SJSA1 (cell line): ENCODE results near the gene CTNNA2. TPM values are rescaled to one million over a fixed set of nuclear protein-coding genes. Genes with fewer than 3 reads are reported as not detected.

Source experiments
- DNase-seq, 2 experiments: peaks; one replicate each; pipeline ENCODE4 v3.0.0-alpha.2; 2015 to 2020; ENCODE audit warnings: low spot score in 2 of 2, low read depth in 1 of 2
- H3K27ac ChIP-seq: fragments of 250-450 bp; sonication (Bioruptor Pico); 2 replicates; pipeline ENCODE4 v1.5.1; 2020; ENCODE audit warnings: mild to moderate bottlenecking, moderate library complexity
- H3K27me3 ChIP-seq: fragments of 250-450 bp; sonication (Bioruptor Pico); replicated peaks from 2 replicates; pipeline ENCODE4 v1.5.1; 2020; ENCODE audit warnings: mild to moderate bottlenecking, moderate library complexity
- H3K36me3 ChIP-seq: fragments of 250-450 bp; sonication (Bioruptor Pico); 2 replicates; pipeline ENCODE4 v1.5.1; 2020; ENCODE audit warnings: mild to moderate bottlenecking
- H3K4me1 ChIP-seq: fragments of 250-450 bp; sonication (Bioruptor Pico); replicated peaks from 2 replicates; pipeline ENCODE4 v1.6.1; 2021; ENCODE audit warnings: mild to moderate bottlenecking
- H3K4me3 ChIP-seq: fragments of 250-450 bp; sonication (Bioruptor Pico); 2 replicates; pipeline ENCODE4 v1.5.1; 2020; ENCODE audit warnings: mild to moderate bottlenecking
- H3K9me3 ChIP-seq: fragments of 250-450 bp; sonication (Bioruptor Pico); replicated peaks from 2 replicates; pipeline ENCODE4 v1.5.1; 2020; ENCODE audit warnings: mild to moderate bottlenecking
- total RNA-seq: library from RNA; depleted of rRNA; stranded (reverse); fragments of >200 nt; shearing (Covaris generic); gene quantifications from 2 replicates; pipeline ENCODE4 v1.2.3, GENCODE V29; 2014

Gene CTNNA2
- total RNA-seq, 1 experiment from 2014 or later, result not detected

DNA sequence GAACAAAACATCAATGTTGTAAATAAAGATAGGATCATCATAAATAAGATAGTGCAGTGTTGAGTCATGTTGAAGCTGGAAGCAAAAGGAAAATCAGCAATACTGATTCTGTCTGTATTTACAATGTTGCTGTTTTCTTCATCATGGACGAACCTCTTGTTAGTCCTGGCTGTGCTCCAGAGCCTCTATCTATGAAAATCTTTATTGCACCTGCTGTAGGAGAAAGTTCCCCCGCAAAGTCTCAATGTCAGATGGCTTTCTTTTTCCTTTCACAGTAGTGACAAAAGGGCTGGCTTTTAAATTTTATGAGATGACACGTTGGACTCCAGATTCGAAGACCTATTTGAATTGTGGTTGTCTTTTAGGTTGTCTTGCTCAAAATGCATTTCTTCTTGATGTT, 890.2 kb downstream of the CTNNA2 start:
- Histone ChIP-seq H3K9me3 (no peaks in the 10 kb centered on the region), H3K4me3 (no peak overlapping the region), H3K36me3 (no peaks in the 10 kb centered on the region), H3K4me1 (no peaks in the 10 kb centered on the region), H3K27me3 (no peaks in the 10 kb centered on the region), H3K27ac (no peak overlapping the region)
- DNase-seq, result no peak

DNA sequence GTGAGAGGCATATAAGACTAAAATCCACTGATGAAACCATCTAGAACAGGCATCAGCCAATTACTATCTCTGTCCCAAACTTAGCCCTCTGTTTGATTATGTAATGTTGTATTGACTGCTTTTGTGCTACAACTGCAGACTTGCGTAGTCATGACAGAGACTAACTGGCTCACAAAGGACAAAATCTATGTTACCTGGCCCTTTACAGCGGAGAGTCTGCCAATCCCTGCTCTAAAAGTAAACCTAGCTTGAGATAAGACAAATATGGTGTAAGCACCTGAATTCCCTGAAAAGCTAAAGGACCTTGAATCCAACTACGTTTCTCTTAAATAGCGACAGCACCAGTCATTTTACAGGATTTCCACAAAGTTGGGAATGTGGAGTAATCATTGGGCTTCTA, 894.5 kb downstream of the CTNNA2 start:
- Histone ChIP-seq H3K27ac (no peak overlapping the region), H3K36me3 (no peaks in the 10 kb centered on the region), H3K27me3 (no peaks in the 10 kb centered on the region), H3K4me1 (no peaks in the 10 kb centered on the region), H3K4me3 (no peak overlapping the region), H3K9me3 (no peaks in the 10 kb centered on the region)
- DNase-seq, result no peak

DNA sequence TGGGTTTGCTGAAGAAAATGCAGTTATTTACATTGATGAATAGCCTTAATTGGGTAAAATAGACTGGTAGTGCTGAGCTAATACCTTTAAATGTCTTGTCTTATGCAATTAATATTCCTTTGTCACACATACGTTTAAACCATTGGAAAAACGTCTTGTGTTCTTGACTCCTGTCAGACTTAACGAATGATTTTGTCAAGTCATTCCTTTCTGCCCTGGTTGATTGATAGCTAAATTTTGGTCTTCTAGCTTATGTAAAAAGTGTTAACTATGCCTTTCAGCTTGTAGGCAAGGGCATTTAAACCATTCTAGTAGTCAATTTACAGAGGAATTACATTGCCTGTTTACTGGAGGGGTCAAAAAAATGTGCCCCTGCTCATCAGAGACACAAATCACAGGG, 897.5 kb downstream of the CTNNA2 start:
- H3K27me3 ChIP-seq, result no peaks in the 10 kb centered on the region
- H3K27ac ChIP-seq, result no peak overlapping the region
- no peaks in the 10 kb centered on the region for H3K9me3 ChIP-seq
- H3K36me3 ChIP-seq, result no peaks in the 10 kb centered on the region
- no peak overlapping the region for H3K4me3 ChIP-seq
- no peak for DNase-seq
- no peaks in the 10 kb centered on the region for H3K4me1 ChIP-seq

DNA sequence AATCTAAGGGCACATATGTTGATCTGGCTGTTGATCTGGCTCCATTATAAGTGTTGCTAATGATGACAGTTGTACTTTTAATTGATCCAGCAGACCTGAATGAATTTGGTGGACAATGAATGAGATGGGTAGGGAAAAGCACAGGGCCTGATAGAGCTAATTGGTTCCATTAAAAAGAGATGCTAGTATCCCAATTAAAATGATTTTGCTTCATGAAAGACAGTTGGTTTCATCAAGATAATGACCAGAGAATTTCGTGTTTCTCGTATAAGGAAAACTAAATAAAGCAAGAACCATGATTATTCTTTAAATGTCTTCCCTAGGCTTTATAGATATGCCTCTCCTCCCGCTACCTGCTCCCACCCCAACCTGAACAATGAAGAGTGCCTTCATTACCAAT, 900.3 kb downstream of the CTNNA2 start:
- Histone ChIP-seq H3K4me3 (no peak overlapping the region), H3K4me1 (no peaks in the 10 kb centered on the region), H3K9me3 (no peaks in the 10 kb centered on the region), H3K36me3 (no peaks in the 10 kb centered on the region), H3K27ac (no peak overlapping the region), H3K27me3 (no peaks in the 10 kb centered on the region)
- DNase-seq, result no peak

DNA sequence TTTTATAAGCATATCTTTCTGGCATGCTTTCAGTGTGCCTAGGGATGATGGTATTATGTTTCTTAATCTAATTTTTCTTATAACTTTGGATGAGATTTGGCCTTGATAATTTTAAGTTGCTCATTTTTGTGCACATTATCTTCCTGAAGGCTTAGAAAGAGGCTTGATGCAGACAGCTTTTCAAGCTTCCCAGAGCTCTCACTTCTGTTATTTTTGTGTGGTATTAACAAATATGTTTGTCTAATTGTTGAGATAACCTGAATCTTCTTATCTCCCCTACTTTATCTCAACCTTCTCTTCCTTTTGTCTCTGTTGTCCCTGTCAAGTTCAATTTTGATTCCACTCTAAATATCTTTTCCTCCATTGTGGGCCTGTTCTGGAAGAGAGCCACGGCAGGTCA, 904.9 kb downstream of the CTNNA2 start:
- Histone ChIP-seq H3K36me3 (no peaks in the 10 kb centered on the region), H3K27me3 (no peaks in the 10 kb centered on the region), H3K4me3 (no peak overlapping the region), H3K9me3 (no peaks in the 10 kb centered on the region), H3K4me1 (no peaks in the 10 kb centered on the region), H3K27ac (no peak overlapping the region)
- no peak for DNase-seq

DNA sequence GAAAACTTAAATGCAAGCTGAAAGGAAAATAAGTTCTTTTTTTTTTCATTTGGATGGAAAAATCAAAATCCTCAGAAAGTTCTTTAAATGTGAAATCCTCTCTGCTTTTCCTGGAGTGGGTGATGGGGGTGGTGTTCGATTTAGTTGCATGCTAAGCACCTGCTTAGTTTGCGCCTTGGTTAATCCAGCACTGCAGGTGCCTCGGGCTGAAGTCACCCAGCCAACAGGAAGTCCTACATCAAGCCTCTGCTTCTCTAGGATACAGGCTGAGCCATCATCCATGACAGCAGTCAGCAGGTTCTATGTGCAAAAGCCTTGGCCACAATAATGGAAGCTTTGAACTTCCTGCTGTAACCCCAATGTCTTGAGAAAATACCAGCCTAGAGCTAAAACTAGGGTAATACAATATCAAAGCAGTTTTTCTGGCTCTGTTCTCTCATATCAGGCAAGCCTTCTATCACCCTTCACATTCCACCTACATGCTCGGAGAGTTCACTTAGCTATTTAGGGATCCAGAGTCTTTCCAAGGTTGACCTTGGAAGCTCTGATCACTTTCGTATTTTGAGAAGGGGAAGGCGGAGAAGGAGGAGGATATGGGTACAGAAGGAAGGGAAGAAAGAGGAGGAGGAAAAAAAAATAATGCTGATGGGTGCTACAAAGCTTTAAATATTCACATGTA, 907.8 kb downstream of the CTNNA2 start:
- H3K4me3 ChIP-seq, result no peak overlapping the region
- no peaks in the 10 kb centered on the region for H3K27me3 ChIP-seq
- H3K36me3 ChIP-seq, result no peaks in the 10 kb centered on the region
- no peaks in the 10 kb centered on the region for H3K9me3 ChIP-seq
- H3K27ac ChIP-seq, result no peak overlapping the region
- DNase-seq, result no peak
- H3K4me1 ChIP-seq, result no peaks in the 10 kb centered on the region

DNA sequence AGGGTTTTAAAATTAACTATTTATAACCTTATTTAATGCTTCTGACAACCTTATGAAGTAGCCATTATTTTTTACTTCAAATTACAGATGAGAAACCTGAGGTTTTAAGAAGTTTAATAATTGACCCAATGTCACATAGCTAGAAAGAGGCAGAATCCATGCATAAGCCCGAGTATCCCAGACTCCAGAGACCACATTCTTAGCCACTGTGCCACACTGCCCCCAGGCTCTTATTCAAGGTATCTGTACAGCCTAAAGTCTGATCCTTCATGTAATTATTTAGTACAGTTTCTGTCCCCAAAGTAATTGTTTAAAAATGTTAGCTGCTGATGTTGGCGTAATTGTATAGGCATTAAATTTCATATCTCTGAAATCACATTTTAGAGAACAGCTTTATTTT, 916.4 kb downstream of the CTNNA2 start:
- Histone ChIP-seq H3K4me1 (no peaks in the 10 kb centered on the region), H3K27ac (no peak overlapping the region), H3K27me3 (no peaks in the 10 kb centered on the region), H3K36me3 (no peaks in the 10 kb centered on the region), H3K9me3 (no peaks in the 10 kb centered on the region; the same call in 1 of the 2 replicates), H3K4me3 (no peak overlapping the region)
- no peak for DNase-seq

DNA sequence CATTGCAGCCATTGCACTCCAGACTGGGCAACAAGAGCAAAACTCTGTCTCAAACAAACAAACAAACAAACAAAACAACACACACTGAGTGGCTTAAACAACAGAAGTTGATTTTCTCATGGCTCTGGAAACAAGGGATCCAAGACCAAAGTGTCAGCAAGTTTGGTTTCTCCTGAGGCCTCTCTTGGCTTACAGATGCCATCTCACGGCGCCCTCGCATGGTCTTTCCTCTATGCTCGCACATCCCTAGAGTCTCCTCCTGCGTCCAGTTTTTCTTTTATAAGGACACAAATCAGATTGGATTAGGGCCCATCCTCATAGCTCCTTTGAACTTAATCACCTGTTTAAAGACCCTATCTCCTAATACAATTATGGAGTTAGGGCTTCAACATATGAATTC, 925.1 kb downstream of the CTNNA2 start:
- no peaks in the 10 kb centered on the region for H3K4me1 ChIP-seq
- no peak overlapping the region for H3K4me3 ChIP-seq
- no peak for DNase-seq
- no peaks in the 10 kb centered on the region; the same call in 1 of the 2 replicates for H3K9me3 ChIP-seq
- no peaks in the 10 kb centered on the region for H3K27me3 ChIP-seq
- H3K27ac ChIP-seq, result no peak overlapping the region
- H3K36me3 ChIP-seq, result no peaks in the 10 kb centered on the region

DNA sequence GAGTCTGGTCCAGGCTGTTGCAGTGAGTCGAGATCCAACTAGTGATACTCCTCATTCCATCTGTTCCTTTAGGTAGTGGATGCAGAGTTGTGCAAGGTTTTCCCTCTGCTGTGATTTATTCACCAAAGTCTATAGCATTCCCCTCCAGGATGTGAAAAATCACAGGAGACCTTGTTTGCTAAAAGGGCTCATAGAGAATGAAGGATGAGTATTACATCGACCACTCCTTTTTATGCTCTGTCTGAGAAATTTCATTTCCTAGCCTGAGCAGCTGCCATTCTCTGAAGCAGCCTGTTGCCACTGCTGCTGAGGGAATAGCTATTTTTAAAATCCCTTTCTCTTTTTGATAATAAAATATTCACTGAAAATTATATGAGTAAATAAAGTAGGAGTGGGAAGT, 925.8 kb downstream of the CTNNA2 start:
- H3K4me3 ChIP-seq, result no peak overlapping the region
- H3K4me1 ChIP-seq, result no peaks in the 10 kb centered on the region
- H3K27ac ChIP-seq, result no peak overlapping the region
- no peaks in the 10 kb centered on the region; the same call in 1 of the 2 replicates for H3K9me3 ChIP-seq
- H3K27me3 ChIP-seq, result no peaks in the 10 kb centered on the region
- no peak for DNase-seq
- H3K36me3 ChIP-seq, result no peaks in the 10 kb centered on the region

DNA sequence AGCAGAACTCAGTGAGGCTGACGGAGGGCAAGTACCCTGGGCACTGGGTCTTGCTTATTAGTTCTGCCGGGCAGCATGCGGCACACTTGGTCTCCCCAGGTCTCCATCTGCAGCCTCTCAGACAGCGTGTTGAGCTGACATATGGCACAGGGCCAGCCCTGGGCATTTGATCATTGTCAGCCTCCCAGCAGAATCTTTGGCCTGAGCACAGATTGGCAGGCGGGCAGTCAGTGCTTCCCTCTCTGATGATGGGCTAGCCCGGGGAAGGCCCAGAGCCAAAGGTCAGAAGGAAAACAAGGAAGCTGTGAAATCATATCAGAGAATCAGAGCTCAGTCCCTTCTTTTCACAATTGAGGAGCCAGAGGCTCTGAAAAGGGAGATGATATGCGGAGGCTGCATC, 941.8 kb downstream of the CTNNA2 start:
- H3K9me3 ChIP-seq, result no peaks in the 10 kb centered on the region
- no peak overlapping the region for H3K4me3 ChIP-seq
- no peak overlapping the region for H3K27ac ChIP-seq
- no peaks in the 10 kb centered on the region for H3K27me3 ChIP-seq
- no peaks in the 10 kb centered on the region for H3K36me3 ChIP-seq
- no peaks in the 10 kb centered on the region for H3K4me1 ChIP-seq
- no peak for DNase-seq

DNA sequence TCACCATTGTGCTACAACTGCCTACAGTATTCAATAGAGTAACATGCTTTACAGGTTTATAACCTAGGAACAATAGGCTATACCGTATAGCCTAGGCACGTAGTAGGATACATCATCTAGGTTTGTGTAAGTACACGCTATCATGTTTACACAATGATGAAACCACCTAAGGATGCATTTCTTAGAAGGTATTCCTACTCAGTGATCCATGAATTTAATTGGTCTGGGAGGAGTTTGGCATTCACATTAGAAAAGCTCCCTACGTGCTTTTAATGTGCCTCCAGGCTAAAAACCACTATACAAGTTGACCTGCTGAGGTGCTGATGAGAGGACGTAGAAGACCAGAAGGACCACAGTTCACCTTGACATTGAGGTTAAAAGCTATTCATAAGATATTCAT, 946.2 kb downstream of the CTNNA2 start:
- no peak overlapping the region for H3K27ac ChIP-seq
- no peak for DNase-seq
- H3K4me3 ChIP-seq, result no peak overlapping the region
- H3K9me3 ChIP-seq, result no peaks in the 10 kb centered on the region
- H3K36me3 ChIP-seq, result no peaks in the 10 kb centered on the region
- H3K27me3 ChIP-seq, result no peaks in the 10 kb centered on the region
- no peaks in the 10 kb centered on the region for H3K4me1 ChIP-seq

DNA sequence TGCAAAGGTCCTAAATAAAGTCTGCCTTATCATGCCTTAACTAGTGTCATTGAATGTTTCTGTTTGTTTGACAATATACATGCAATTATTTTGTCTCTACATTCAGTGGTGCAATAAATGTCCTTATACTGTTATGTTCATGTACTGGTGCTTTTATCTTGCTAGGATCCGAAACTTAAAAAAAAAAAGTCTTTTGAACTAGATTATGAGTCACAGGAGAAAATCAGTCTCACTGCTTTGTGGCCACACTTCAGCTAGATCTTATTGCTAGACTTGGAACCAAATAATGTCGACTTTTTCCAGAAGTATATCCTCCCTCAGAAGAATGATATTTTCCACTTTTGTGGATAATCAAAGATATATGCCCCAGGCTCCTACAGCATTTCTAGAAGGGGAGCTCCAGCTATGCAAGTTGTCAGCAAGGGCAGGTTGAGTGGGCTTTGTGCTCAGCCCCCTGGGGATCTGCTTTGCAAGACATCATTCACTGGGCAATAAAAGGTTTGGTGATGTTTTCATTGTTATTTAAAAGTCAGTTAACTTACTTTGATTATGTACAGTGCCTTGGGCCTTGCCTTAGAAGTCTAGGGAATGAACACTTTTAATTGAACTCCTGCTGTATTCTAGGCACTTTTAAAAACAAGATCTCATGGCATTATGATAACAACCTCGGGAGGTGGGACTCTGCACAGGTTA, 948.8 kb downstream of the CTNNA2 start:
- H3K27me3 ChIP-seq, result no peaks in the 10 kb centered on the region
- no peaks in the 10 kb centered on the region for H3K9me3 ChIP-seq
- H3K4me3 ChIP-seq, result no peak overlapping the region
- no peak for DNase-seq
- no peaks in the 10 kb centered on the region for H3K4me1 ChIP-seq
- no peaks in the 10 kb centered on the region for H3K36me3 ChIP-seq
- no peak overlapping the region for H3K27ac ChIP-seq

DNA sequence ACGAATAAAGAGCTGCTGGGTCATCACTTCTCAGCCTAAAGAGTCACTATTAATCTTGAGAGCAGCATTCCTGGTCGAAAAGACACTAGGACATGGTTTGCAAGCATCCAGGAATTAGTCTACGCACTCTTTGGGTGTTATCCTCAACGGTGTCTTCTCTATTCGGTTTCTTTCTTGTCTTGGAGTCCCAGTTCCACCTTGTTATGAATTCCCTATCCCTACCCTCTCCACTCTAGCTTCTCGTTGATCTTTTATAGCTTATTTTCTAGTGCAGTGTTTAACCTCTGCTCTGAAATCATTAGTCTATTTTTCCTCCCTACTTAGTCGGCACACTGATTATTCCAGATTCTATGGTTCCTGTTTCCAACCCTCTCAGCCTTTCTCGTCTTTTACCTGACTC, 949.8 kb downstream of the CTNNA2 start:
- no peaks in the 10 kb centered on the region for H3K9me3 ChIP-seq
- no peak for DNase-seq
- no peaks in the 10 kb centered on the region for H3K4me1 ChIP-seq

DNA sequence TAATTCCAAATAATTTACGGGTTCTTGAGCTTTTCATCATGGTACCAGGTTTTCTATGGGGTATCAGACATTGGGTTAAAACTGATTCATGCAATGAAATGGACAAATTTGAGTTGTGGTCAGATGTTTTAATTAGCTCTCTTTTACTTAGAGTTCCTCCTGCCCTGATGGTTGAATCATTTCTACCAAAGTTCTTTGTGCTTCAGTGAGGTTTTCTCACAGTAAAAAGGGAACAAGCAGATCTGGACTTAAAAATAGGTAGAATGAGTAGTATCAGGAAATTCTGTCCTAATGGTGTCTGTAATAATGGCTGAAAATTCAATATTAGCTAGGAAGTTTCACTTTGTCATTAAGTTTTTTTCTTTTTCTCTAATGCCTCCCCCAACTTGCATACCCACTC, 951.4 kb downstream of the CTNNA2 start:
- Histone ChIP-seq H3K4me1 (no peaks in the 10 kb centered on the region), H3K36me3 (no peaks in the 10 kb centered on the region), H3K27ac (no peak overlapping the region), H3K4me3 (no peak overlapping the region), H3K27me3 (no peaks in the 10 kb centered on the region), H3K9me3 (no peaks in the 10 kb centered on the region)
- DNase-seq, result no peak

More for the DNA sequence above, 949.8 kb downstream of the CTNNA2 start:
- no peak overlapping the region for H3K27ac ChIP-seq
- H3K36me3 ChIP-seq, result no peaks in the 10 kb centered on the region
- H3K27me3 ChIP-seq, result no peaks in the 10 kb centered on the region
- H3K4me3 ChIP-seq, result no peak overlapping the region
